HPDE6-E6E7 (cell line): Measurements from ENCODE around the gene KANK3.
"Not testable (repeated sequence)": the region's sequence is repeated elsewhere in the genome, so short reads cannot be mapped to it uniquely, and the experiment has no call there.

Experiments used
- DNase-seq: peaks from one replicate; pipeline ENCODE4 v3.0.0; 2011; ENCODE audit warnings: missing footprints; ENCODE audit errors: extremely low spot score

The KANK3 gene

DNA sequence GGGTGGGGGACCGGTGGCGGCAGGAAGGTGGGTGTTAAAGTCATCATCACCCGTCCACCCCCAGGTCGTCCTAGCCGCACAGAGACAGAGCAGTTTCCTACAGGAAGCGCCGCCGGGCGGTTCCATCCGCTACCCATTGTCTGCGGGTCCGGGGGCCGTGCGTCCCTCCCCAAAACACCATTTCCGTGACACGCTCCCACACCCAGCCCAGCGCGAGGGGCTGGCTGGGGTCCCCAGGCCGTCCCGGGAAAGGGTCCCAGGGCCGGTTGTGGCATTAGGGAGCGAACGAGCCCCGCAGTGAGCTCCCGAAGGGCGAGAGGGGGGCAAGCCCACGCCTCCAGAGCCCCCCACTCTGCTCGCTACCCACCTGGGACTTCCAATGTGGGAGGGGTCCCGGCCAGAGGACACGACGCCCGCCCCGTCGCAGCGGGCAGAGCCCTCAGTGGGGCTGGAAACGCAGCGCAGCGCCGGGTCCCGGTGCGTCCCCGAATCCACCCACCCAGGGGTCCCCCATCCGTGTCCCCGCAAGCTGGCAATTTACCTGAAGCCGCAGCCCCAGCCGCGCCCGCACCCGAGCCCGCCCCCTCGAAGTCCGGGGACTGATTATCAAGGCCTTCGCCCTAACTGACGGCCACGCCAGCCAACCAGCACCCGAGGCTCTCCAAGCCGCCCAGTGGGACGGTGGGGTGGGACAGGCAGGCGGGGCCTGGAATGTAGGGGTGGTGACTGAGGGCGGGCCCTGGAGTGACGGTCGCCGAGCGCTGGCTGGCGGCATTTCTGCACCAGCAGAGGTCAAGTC lies at the start of gene KANK3:
Gene KANK3 (minus strand): TSS at position 579 of the 799 bp plus-strand sequence. CDS start 5,434 bp downstream, outside the sequence.
- DNase-seq = peak; percentile 99

DNA sequence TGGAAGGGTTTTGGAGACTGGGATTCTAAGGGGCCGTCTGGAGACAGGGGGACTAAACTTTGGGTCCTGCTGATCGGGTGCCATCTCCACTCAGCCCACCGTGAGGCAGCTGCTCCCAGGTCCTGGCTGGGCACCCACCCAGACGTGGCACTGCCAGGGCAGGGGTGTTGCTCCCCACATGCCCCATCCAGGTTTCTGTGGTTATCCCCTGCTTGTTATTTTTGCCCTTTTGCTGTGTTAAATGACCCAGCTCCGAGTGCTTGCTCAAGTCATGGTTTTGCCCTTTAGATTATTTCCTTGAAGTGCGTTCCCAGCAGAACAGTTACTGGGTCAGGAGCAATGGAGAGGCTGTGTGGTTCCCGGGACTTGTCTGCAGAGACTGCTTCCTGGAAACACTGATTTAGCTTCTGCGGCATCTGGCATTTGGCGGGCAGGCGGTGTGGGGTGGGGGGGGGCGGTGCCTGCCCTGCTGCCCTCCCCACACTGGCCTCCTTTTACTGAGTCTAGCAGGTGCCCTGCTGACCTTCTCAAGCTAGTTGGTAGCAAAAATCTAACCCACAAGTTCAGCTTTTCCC lies 49.0 kb upstream of the KANK3 start:
- no peak for DNase-seq

DNA sequence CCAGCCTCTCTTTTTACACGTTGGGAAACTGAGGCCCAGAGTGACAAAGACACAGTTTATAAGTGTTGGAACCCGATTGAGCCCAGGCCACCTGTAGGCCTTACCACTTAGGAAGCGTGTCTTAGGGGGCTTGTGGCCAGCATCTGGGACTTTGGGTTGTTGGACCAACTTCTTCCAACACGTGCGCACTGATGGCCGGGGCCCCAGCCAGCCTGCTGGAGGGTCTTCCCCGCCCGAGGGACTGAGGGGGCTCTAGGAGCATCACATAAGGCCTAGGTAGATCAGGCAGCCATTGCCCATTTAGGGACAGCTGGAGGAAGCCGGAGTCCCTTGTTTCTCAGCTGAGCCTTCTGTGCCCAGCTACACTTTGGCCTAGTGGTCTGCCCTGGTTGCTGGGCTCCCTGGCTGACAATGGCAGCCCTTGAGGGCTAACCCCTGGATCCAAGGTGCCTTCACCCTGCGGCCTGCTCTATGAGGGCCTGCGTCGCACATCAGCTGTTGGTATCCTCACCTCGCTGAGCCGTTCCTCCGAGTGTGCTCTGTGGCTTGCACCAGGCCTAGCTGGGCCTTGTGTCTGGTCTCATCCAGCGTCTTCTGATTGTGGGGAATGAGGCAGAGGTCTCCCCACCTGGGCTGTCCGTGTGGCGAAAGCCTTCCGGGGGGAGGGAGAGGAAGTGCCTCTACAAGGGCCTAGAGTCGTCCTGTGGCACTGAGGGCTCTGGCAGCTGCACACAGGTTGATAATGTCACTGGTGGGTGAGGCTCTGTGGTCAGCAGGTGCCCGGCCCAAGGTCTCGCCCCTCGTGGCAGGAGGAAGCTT lies 48.3 kb upstream of the KANK3 start:
- DNase-seq = no peak

DNA sequence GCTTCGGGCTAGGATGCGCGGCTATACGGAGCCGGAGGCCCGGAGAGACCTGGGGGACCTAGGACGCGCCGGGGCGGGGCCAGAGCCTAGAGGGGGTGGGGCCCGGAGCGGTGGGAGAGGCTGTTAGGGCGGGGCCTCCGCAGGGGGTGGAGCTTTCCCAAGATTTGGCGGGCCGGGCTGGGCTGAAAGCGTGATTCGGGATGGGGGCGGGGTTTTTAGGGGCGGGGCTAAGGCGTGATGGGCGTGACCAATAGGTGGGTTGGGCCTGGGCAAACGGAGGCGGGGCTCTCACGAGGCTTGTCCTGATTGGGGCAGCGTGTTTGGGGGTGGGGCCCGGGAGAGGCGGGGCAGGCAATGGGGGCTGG lies 47.5 kb upstream of the KANK3 start:
- peak; percentile 76 for DNase-seq

DNA sequence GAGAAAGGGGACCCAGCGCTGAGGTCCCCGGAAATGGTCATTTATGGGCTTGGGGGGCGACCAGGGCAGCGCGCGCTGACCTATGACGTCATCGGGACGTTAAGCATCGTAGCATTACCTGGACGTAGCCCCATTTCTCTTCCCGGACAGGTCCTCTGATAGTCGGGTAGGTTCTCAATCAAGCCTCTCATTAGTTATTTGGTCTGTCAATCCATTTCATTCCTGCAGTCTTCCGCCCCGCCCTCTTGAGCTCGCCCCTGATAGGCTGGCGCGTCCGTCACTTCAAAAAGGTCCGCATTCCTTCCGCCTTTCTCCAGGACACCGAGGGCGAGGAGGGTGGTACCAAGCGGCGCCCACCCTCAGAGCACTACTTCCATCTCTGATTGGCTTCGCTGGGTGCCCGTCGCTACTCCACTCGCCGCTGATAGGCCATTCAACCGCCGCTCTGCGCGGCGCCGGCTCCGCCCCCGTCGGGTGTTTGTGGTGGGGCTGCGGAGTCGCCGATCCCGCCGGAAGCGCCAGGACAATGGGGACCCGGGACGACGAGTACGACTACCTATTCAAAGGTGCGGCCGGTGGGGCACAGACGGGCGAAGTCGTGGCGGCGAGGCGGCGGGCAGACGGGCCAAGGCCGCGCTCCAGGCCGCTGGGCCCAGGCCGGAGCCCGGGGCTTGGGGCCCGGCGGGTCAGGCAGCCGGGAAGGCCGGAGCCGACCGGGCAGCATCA lies 47.0 kb upstream of the KANK3 start, which contains the start of gene RAB11B:
Gene RAB11B (plus strand): TSS at position 470 of the 726 bp plus-strand sequence. CDS start 57 bp downstream, at position 527.
- DNase-seq = peak; percentile 99

DNA sequence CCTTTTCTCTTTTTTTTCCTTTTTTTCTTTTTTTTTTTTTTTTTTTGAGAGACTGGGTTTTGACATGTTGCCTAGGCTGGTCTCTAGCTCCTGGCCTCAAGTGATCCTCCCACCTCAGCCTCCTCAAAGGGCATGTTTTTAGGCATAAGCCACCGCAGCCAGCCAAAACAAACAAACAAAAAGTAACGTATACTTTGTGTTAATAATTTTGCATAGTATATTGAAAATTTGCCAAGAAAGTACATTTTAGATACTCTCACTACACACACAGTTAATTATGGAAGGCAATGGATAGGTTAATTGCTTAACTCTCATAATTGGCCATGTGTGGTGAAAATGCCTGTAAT lies 45.5 kb upstream of the KANK3 start:
- no peak for DNase-seq

DNA sequence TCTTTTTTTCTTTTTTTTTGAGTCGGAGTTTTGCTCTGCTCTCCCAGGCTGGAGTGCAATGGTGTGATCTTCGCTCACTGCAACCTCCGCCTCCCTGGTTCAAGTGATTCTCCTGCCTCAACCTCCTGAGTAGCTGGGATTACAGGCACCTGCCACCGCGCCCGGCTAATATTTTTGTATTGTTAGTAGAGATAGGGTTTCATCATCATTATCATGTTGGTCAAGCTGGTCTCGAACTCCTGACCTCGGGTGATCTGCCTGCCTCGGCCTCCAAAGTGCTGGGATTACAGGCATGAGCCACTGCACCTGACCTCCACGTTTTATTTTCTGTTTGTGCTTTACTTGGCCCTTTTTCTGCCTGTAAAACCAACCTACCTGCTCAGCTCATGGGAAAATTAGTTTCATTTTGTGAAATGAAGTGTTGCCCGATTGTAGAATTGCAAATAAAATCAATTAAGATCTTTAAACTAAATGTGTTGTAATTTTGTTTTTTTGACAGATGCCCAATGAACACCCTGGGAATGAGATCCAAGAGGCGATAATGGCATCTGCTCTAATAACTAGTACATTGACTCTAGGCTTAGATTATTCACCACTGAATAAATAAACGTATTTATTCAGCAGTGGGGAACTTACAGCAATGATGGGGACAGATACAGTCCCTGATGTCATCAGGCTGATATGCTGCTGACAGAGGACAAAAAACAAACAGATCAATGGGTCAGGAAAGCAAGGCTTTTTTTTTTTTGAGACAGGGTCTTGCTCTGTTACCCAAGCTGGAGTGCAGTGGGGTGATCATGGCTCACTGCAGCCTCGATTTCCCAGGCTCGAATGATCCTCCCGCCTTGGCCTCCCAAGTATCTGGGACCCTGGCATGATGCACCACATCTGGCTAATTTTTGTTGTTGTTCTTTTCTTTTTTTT lies 44.9 kb upstream of the KANK3 start:
- DNase-seq = no peak

DNA sequence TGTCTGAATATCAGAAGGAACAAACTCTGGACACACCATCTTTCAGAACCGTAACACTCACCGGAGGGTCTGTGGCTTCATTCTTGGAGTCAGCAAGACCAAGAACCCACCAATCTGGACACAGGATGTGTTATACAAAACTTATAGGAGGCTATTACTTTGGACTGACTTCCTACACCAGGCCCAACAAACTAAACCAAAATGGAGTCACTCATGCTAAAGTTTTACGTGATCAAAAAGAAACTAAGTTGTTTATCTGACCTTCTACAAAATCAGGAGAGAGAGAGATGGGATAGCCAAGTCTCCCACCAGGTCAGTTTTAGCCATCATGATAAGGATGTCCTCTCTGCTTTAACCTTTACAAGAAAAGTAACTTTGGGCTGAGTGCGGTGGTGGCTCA lies 43.9 kb upstream of the KANK3 start:
- no peak for DNase-seq

DNA sequence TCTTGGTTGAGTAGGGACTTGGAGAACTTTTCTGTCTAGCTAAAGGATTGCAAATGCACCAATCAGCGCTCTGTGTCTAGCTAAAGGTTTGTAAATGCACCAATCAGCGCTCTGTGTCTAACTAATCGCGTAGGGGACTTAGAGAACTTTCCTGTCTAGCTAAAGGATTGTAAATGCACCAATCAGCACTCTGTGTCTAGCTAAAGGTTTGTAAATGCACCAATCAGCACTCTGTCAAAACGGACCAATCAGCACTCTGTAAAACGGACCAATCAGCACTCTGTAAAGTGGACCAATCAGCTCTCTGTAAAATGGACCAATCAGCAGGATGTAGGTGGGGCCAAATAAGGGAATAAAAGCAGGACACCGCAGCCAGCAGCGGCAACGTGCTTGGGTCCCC lies 43.4 kb upstream of the KANK3 start:
- DNase-seq = not testable (repeated sequence)

DNA sequence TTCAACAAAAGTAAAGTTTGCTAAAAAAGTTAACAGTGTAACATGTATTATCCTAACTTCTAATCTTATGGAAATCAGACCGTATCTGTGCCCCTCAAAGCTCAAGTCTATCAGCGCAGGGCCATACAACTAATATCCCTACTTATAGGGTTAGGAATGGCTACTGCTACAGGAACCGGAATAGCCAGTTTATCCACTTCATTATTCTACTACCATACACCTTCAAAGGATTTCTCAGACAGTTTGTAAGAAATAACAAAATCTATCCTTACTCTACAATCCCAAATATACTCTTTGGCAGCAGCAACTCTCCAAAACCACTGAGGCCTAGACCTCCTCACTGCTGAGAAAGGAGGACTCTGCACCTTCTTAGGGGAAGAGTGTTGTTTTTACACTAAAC lies 42.5 kb upstream of the KANK3 start:
- DNase-seq = not testable (repeated sequence)

DNA sequence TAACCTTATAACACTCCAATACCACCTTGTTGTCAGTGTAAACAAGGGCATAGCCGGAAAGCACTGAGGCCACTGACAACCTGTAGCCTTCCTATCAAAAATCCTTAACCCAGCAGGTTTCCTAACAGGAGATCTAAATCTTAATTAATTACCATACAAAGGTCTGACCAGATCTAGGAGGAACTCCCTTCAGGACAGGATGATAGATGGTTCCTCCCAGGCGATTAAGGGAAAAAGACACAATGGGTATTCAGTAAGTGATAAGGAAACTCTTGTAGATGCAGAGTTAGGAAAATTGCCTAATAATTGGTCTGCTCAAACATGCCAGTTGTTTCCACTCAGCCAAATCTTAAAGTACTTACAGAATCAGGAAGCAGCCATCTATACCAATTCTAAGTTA lies 42.0 kb upstream of the KANK3 start:
- not testable (repeated sequence) for DNase-seq

DNA sequence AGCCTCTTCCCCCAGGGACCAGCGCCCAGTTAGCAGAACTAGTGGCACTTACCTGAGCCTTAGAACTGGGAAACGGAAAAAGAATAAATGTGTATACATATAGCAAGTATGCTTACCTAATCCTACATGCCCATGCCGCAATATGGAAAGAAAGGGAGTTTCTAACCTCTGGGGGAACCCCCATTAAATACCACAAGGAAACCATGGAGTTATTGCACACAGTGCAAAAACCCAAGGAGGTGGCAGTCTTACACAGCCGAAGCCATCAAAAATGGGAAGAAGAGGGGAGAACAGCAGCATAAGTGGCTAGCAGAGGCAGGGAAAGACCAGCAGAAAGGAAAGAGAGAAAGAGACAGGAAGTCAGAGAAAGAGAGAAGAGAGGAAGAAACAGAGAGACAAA lies 41.5 kb upstream of the KANK3 start:
- not testable (repeated sequence) for DNase-seq

DNA sequence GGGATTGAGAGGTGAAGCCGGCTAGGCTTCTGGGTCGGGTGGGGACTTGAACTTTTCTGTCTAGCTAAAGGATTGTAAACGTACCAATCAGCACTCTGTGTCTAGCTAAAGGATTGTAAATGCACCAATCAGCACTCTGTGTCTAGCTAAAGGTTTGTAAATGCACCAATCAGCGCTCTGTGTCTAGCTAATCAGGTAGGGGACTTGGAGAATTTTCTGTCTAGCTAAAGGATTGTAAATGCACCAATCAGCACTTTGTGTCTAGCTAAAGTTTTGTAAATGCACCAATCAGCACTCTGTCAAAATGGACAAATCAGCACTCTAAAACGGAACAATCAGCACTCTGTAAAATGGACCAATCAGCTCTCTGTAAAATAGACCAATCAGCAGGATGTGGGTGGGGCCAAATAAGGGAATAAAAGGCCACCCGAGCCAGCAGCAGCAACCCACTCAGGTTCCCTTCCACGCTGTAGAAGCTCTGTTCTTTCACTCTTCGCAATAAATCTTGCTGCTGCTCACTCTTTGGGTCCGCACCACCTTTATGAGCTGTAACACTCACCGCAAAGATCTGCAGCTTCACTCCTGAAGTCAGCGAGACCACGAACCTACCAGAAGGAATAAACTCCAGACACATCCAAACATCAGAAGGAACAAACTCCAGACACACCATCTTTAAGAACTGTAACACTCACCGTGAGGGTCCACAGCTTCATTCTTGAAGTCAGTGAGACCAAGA lies 36.3 kb upstream of the KANK3 start:
- not testable (repeated sequence) for DNase-seq

DNA sequence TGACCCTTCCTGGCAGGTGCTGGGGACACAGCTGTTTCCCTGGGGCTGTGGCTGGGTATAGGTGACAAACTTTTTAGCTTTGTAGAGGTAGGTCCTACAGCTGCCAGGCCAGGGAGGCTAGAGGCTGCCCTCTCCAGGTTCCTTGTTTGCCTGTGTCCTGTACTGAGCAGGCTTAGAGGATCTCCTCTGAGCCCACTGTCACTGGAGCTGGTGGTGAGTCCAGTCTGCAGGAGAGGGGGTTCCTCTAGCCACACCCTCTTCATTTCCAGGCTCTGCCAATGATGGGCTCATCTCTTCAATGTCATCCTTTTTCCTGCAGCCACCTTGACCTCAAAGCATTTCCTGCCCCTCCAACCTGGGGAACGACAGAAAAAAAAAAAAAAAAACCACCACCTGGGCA lies 34.5 kb upstream of the KANK3 start:
- DNase-seq = no peak

DNA sequence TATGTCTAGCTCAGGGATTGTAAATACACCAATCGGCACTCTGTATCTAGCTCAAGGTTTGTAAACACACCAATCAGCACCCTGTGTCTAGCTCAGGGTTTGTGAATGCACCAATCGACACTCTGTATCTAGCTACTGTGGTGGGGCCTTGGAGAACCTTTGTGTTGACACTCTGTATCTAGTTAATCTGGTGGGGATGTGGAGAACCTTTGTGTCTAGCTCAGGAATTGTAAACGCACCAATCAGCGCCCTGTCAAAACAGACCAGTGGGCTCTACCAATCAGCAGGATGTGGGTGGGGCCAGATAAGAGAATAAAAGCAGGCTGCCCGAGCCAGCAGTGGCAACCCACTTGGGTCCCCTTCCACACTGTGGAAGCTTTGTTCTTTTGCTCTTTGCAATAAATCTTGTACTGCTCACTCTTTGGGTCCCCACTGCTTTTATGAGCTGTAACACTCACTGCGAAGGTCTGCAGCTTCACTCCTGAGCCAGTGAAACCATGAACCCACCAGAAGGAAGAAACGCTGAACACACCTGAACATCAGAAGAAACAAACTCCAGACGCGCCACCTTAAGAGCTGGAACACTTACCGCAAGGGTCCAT lies 33.4 kb upstream of the KANK3 start:
- not testable (repeated sequence) for DNase-seq

DNA sequence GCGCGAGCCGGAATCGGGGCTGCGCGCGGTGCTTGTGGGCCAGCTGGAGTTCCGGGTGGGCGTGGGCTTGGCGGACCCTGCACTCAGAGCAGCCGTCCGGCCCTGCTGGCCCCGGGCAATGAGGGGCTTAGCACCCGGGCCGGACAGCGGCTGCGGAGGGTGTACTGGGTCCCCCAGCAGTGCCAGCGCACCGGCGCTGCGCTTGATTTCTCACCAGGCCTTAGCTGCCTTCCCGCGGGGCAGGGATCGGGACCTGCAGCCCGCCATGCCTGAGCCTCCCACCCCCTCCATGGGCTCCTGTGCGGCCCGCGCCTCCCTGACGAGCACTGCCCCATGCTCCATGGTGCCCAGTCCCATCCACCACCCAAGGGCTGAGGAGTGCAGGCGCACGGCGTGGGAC lies 32.7 kb upstream of the KANK3 start:
- not testable (repeated sequence) for DNase-seq

DNA sequence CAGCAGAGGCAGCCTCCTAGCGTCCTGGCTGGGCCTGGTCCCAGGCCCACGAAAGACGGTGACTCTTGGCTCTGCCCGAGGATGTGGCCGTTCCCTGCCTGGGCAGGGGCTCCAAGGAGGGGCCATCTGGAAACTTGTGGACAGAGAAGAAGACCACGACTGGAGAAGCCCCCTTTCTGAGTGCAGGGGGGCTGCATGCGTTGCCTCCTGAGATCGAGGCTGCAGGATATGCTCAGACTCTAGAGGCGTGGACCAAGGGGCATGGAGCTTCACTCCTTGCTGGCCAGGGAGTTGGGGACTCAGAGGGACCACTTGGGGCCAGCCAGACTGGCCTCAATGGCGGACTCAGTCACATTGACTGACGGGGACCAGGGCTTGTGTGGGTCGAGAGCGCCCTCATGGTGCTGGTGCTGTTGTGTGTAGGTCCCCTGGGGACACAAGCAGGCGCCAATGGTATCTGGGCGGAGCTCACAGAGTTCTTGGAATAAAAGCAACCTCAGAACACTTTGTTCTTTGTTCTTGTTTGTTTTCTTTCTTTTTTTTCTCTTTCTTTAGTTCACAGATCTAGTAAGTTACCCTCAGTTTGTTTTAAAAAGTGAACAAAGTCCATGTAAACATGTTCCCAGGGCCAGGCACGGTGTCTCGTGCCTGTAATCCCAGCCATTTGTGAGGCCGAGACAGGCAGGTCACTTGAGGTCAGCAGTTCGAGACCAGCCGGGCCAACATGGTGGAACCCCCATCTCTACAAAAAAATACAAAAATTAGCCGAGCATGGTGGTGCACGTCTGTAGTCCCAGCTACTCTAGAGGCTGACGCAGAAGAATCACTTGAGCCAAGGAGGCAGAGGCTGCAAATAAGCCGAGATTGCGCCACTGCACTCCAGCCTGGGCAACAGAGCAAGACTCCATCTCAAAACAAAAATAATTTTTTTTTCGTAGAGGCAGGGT lies 31.1 kb upstream of the KANK3 start:
- no peak for DNase-seq

DNA sequence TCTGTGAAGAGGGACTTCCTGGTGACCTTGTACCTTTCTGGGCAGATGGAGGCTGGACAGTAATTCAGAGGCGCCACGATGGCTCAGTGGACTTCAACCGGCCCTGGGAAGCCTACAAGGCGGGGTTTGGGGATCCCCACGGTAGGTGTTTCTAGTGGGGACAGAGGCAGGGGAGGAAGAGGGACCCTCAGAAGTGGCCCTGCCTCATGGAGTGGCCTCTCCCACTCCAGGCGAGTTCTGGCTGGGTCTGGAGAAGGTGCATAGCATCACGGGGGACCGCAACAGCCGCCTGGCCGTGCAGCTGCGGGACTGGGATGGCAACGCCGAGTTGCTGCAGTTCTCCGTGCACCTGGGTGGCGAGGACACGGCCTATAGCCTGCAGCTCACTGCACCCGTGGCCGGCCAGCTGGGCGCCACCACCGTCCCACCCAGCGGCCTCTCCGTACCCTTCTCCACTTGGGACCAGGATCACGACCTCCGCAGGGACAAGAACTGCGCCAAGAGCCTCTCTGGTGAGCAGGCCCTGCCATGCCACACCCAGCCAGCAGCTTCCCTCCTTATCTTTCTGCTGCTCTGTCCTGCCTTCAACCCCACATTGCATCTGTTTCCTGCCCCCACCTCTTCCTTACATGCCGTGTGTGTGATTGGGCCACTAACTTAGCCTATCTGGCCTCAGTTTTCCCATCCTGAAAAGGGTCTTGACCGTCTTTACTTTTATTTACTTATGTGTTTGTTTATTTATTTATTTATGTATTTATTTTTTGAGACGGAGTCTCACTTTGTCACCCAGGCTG lies 28.1 kb upstream of the KANK3 start:
- no peak for DNase-seq
